Pancreas (tissue), 10 donors: Measurements from ENCODE around the gene ZDHHC18. TPM values are rescaled to one million over a fixed set of nuclear protein-coding genes. Genes with fewer than 3 reads are reported as not detected.

ENCODE experiments used
- ATAC-seq, 4 donors: fragments of 200-7000 bp; cut with Tn5 transposase; one replicate each; pipeline versions ENCODE4 v1.8.0 to v1.9.1; 2020; ENCODE audit warnings: mild to moderate bottlenecking in 4 of 4, moderate library complexity in 4 of 4
- DNase-seq, 6 donors: peaks; one replicate each; pipeline ENCODE4 v3.0.0-alpha.2; 2020
- FAIRE-seq: peaks from 2 replicates; lab custom pipeline; 2012; peaks lifted over from hg19 to GRCh38; lab: Jason Lieb, UNC
- H3K27ac ChIP-seq, 4 donors: fragments of 200-600 bp; sonication (generic); 1 replicate in 3 of 4; 2 replicates in 1 of 4; pipeline versions ENCODE4 v1.5.0 to v1.8.0; 2020
- H3K27me3 ChIP-seq, 4 donors: fragments of 200-600 bp; one replicate each; pipeline ENCODE4 v1.8.0; 2021
- H3K36me3 ChIP-seq, 3 donors: fragments of 200-600 bp; sonication (generic) in 1 of 3; one replicate each; pipeline versions ENCODE4 v1.5.0 to v1.8.0; 2020 to 2021
- H3K4me1 ChIP-seq, 3 donors: fragments of 200-600 bp; one replicate each; pipeline ENCODE4 v1.8.0; 2021
- H3K4me3 ChIP-seq, 4 donors: fragments of 200-600 bp; sonication (generic) in 2 of 4; one replicate each; pipeline versions ENCODE4 v1.5.0 to v1.8.0; 2020 to 2021
- H3K9me3 ChIP-seq, 4 donors: fragments of 200-600 bp; one replicate each; pipeline ENCODE4 v1.8.0; 2021
- WGBS, 2 donors: extraction: QIAGEN DNeasy Blood & Tissue Kit; methylation state at CpG; one replicate each; pipeline ENCODE4 v1.1.7; 2013; 5-methylcytosine and 5-hydroxymethylcytosine counted together
- intact Hi-C, 3 donors: fragments of 100-400 bp; cut with DNase I; formaldehyde crosslinking; loops; one replicate each; pipeline versions ENCODE4 v1.11.1 to v1.14.2; 2022
- polyA plus RNA-seq, 2 donors: library from polyadenylated mRNA; stranded (reverse); fragments of 200-250 nt; gene quantifications; one replicate each; pipeline ENCODE4 v1.2.3, GENCODE V29; 2013
- total RNA-seq, 6 donors: library from RNA; stranded (reverse); fragmentation: NEBNext Ultra II Directional in 4 of 6; extraction: Animal tissue kit (Norgen Biotek cat#: 25700) in 4 of 6; gene quantifications; one replicate each; pipeline versions ENCODE4 v1.2.1 to v1.2.4, GENCODE V29; 2021 to 2023
- TF ChIP-seq, protein P1 (sequence below), 4 donors: fragments of 200-600 bp; sonication (generic) in 3 of 4; IDR thresholded peaks; one replicate each; pipeline versions ENCODE4 v1.5.0 to v1.8.0; 2021; ENCODE audit warnings: antibody characterized with exemption in 4 of 4
- donor health status: healthy with polysubstance abuse.
- donor health status: DM: no; HTN: no; CAD: no; lungs with moderate emphysema.
- donor health status: DM: no; HTN: no; CAD: no.
- donor health status: control.
- donor health status: control.
- donor health status: Bipolar disorder and iron deficiency.
- donor health status: DM: yes; HTN: yes; CAD: no.
- donor health status: DM: no; HTN: no; CAD: no.
- donor health status: DM: no; HTN: no; CAD: no.
- donor health status: DM: yes; HTN: yes; CAD: no.

The ZDHHC18 gene
- total and polyA plus RNA-seq, 8 donors, result 3.4 to 9.9 (median 6.0) TPM

DNA sequence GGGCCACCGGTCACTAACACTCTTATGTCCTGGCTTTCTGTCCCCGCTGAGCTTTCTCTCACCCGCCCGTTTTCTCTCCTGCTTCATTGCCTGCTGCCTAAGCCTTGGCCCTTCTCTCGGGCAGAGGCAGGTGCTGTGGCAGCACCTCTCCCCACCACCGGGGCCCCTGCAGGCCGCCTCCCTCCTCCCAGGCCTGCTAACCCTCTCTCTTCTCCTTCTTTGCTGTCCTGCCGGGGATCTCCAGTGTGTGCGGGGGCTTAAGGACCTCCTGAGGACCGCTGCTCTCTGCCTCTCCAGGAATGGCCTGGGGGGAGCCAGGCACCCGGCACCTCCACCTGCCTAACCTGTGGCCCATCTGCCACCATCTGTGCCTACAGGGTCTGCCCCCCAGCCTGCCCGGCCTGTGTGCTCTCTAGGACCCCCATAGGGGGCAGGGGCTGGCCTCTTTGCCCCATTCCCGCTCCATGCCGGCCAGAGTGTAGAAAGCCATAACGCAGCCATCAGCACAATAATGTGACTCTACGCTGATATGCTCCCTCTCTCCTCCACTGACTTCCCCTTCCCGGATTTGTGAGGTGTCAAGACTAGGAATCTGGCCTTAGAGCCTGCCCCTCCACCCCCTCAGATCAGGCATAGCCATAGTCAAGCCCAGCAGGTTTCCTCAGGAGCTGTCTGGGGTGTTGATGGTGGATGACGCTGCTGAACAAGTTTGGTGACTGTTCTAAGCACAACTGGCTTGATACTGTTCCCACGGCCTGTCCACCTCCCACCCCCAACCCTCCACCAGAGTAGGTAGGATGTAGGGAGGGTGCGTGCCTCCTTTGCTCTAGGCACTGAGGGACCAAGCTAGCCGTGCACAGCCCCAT lies 30.3 kb downstream of the ZDHHC18 start:
- H3K27ac ChIP-seq, result no peak overlapping the region
- intact Hi-C loops, result no loop called here
- H3K36me3 ChIP-seq, result peaks cover 0 to 5% (median 0%) of the 10 kb centered on the region in 3 donors
- no peaks in the 10 kb centered on the region for H3K27me3 ChIP-seq
- FAIRE-seq, result no peak
- no peaks in the 10 kb centered on the region for H3K4me1 ChIP-seq
- H3K9me3 ChIP-seq, result no peaks in the 10 kb centered on the region
- no peak for DNase-seq
- TF ChIP-seq, protein P1, sequence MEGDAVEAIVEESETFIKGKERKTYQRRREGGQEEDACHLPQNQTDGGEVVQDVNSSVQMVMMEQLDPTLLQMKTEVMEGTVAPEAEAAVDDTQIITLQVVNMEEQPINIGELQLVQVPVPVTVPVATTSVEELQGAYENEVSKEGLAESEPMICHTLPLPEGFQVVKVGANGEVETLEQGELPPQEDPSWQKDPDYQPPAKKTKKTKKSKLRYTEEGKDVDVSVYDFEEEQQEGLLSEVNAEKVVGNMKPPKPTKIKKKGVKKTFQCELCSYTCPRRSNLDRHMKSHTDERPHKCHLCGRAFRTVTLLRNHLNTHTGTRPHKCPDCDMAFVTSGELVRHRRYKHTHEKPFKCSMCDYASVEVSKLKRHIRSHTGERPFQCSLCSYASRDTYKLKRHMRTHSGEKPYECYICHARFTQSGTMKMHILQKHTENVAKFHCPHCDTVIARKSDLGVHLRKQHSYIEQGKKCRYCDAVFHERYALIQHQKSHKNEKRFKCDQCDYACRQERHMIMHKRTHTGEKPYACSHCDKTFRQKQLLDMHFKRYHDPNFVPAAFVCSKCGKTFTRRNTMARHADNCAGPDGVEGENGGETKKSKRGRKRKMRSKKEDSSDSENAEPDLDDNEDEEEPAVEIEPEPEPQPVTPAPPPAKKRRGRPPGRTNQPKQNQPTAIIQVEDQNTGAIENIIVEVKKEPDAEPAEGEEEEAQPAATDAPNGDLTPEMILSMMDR (IDR thresholded peaks at IDR 0.05), result no peak
- WGBS, 2 donors, result 88 to 90% methylated on average over 20 to 21 of the region's 21 CpGs
- no peak for ATAC-seq
- H3K4me3 ChIP-seq, result no peak overlapping the region

DNA sequence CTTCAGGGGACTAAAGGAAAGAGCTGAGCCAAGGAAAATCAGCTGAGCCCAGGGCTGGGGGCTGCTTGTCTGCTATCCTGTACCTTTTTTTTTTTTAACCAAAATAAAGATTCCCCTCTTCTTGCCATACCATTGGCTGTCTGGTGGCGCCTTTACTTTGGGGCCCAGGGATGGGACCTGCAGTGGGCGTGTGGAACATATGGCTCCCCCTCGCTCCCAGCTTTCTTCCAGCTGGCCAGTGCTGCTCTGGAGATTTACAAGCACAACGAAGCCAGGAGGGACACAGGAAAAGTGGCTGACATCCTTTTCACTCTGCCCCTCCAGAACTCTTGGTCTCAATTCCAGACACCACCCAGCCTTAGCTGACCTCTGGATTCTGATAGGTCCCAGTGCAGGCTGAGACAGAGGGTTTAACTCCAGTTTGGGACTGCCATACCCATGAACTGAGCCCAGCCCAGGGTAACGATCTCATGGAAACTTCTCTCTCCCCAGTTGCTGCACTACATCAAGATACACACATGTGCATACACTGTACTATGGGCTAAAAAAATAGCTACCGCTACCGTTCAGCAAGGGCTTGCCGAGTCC lies 31.1 kb downstream of the ZDHHC18 start:
- H3K4me1 ChIP-seq, result no peaks in the 10 kb centered on the region
- H3K27me3 ChIP-seq, result no peaks in the 10 kb centered on the region
- TF ChIP-seq, protein P1 (IDR thresholded peaks at IDR 0.05), result no peak
- no peaks in the 10 kb centered on the region for H3K9me3 ChIP-seq
- FAIRE-seq (no peak), ATAC-seq (no peak), DNase-seq (no peak)
- H3K27ac ChIP-seq, result no peak overlapping the region
- 88 to 89% methylated on average over 8 of the region's 8 CpGs for WGBS, 2 donors
- intact Hi-C loops, result no loop called here
- H3K36me3 ChIP-seq, result peaks cover 0 to 5% (median 0%) of the 10 kb centered on the region in 3 donors
- no peak overlapping the region for H3K4me3 ChIP-seq

DNA sequence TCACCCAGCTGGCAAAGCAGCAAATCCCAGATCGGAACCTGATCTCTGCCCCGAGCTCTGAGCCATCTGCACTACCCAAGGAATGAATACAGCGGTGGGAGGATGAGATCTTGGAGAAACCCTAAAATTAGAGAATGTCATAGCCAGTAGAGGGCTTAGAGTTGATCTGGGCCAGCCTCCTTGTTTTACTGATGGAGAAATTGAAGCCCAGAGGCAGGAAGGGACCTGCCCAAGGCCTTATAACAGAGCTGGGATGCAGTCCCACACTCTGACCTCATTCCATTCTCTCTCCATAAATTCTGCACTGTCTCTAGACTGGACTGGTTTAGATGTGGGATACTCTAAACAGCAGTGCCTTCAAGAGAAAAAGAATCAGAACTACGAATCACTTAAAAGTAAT lies 31.7 kb downstream of the ZDHHC18 start:
- intact Hi-C loops, result no loop called here
- Histone ChIP-seq H3K4me1 (no peaks in the 10 kb centered on the region), H3K27me3 (no peaks in the 10 kb centered on the region), H3K9me3 (no peaks in the 10 kb centered on the region), H3K27ac (no peak overlapping the region), H3K36me3 (peaks cover 0 to 5% (median 0%) of the 10 kb centered on the region in 3 donors), H3K4me3 (no peak overlapping the region)
- FAIRE-seq (no peak), ATAC-seq (no peak), DNase-seq (no peak)
- WGBS, 2 donors, result 70 to 73% methylated on average over 4 of the region's 4 CpGs
- TF ChIP-seq, protein P1 (IDR thresholded peaks at IDR 0.05), result no peak

DNA sequence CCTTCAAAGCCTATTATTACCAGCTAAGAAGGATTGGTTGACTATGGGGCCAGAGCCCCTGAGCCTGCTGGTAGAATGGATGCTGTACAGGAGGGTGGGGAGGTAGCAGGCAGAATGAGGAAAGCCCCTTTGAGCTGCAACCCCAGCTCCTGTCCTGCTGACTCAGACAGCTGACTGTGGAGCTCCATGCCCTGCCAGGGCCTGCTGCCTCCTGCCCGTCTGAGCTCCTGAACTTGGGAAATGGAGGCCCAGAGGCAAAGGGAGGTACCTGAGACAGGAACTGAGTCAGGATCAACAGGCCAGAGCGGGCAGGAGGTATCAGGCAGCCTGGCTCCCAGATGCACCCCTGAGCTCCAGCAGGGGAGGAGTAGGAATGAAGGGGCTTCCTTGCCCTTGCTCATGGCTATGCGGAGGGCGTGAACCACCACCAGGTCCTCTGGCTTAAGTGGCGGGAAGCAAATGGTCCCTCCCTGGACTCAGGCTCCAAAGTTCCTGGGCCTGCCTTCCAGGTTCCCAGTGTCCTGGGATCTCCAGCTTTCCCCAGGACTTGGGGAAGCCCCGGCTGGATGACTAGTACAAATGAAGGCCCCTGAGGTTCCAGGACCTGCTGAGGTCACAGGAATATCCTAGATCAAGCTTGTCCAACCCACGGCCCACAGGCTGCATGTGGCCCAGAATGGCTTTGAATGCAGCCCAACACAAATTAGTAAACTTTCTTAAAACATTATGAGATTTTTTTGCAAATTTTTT lies 32.6 kb downstream of the ZDHHC18 start:
- TF ChIP-seq, protein P1 (IDR thresholded peaks at IDR 0.05), result no peak
- no peaks in the 10 kb centered on the region for H3K27me3 ChIP-seq
- FAIRE-seq (no peak), DNase-seq (no peak), ATAC-seq (no peak)
- 88 to 90% methylated on average over 7 of the region's 7 CpGs for WGBS, 2 donors
- intact Hi-C loops, result no loop called here
- no peaks in the 10 kb centered on the region for H3K4me1 ChIP-seq
- no peak overlapping the region for H3K27ac ChIP-seq
- H3K9me3 ChIP-seq, result no peaks in the 10 kb centered on the region
- H3K4me3 ChIP-seq, result no peak overlapping the region
- H3K36me3 ChIP-seq, result peaks cover 0 to under 1% (median 0%) of the 10 kb centered on the region in 3 donors
